ENCODE data around the gene TUSC2. TPM values are rescaled to one million over a fixed set of nuclear protein-coding genes. Genes with fewer than 3 reads are reported as not detected.

TUSC2 gene
- total RNA-seq, 4 donors from 2014 or later: 12.8 to 21.7 (median 17.4) TPM

- peak overlapping the region; percentile 97 for H3K4me3 ChIP-seq
- peak overlapping the region; percentile 93 for H3K27ac ChIP-seq
- H3K36me3 ChIP-seq: peaks cover 32% of the 10 kb centered on the region
- no peaks in the 10 kb centered on the region for H3K27me3 ChIP-seq
- H3K4me1 ChIP-seq: peaks cover 48% of the 10 kb centered on the region
- no peak for DNase-seq (ENCODE audit: low spot score in 2 of 2)
- WGBS: 48% methylated on average over 10 of the region's 24 CpGs
- TF ChIP-seq EP300 (IDR thresholded peaks at IDR 0.05): no peak
- TF ChIP-seq CTCF (IDR thresholded peaks at IDR 0.05): no peak
- no peak for TF ChIP-seq POLR2AphosphoS5 (IDR thresholded peaks at IDR 0.05)
- TF ChIP-seq POLR2A (IDR thresholded peaks at IDR 0.05): no peak
- H3K9me3 ChIP-seq: no peaks in the 10 kb centered on the region
Observed at GRCh38 chr3:50358355-50358910, 30.4 kb upstream of the TUSC2 start.

GRCh38 chr3:50357481-50357880 lies 29.5 kb upstream of the TUSC2 start:
- peak overlapping the region; percentile 97 for H3K4me3 ChIP-seq
- peak overlapping the region; percentile 5 for H3K27ac ChIP-seq
- H3K9me3 ChIP-seq: no peaks in the 10 kb centered on the region
- WGBS: 60% methylated on average over 1 of the region's 1 CpG
- peaks cover 38% of the 10 kb centered on the region for H3K36me3 ChIP-seq
- peaks cover 56% of the 10 kb centered on the region for H3K4me1 ChIP-seq
- no peaks in the 10 kb centered on the region for H3K27me3 ChIP-seq
- TF ChIP-seq POLR2AphosphoS5 (IDR thresholded peaks at IDR 0.05) (no peak), CTCF (IDR thresholded peaks at IDR 0.05) (no peak), POLR2A (IDR thresholded peaks at IDR 0.05) (no peak), EP300 (IDR thresholded peaks at IDR 0.05) (no peak)
- DNase-seq (ENCODE audit: low spot score in 2 of 2): no peak

GRCh38 chr3:50356553-50356952 lies 28.5 kb upstream of the TUSC2 start:
- Histone ChIP-seq H3K27ac (peak overlapping the region; percentile 13), H3K4me1 (peaks cover 61% of the 10 kb centered on the region), H3K36me3 (peaks cover 38% of the 10 kb centered on the region), H3K27me3 (no peaks in the 10 kb centered on the region), H3K9me3 (no peaks in the 10 kb centered on the region), H3K4me3 (peak overlapping the region; percentile 97)
- WGBS: 46% methylated on average over 5 of the region's 5 CpGs
- TF ChIP-seq POLR2AphosphoS5 (IDR thresholded peaks at IDR 0.05) (no peak), CTCF (IDR thresholded peaks at IDR 0.05) (no peak), EP300 (IDR thresholded peaks at IDR 0.05) (no peak), POLR2A (IDR thresholded peaks at IDR 0.05) (no peak)
- DNase-seq (ENCODE audit: low spot score in 2 of 2): no peak

GRCh38 chr3:50355829-50356552 lies 28.0 kb upstream of the TUSC2 start:
- H3K9me3 ChIP-seq: no peaks in the 10 kb centered on the region
- H3K27me3 ChIP-seq: no peaks in the 10 kb centered on the region
- no peak overlapping the region for H3K27ac ChIP-seq
- no peak for DNase-seq (ENCODE audit: low spot score in 2 of 2)
- peaks cover 38% of the 10 kb centered on the region for H3K36me3 ChIP-seq
- no peak for TF ChIP-seq CTCF (IDR thresholded peaks at IDR 0.05)
- no peak for TF ChIP-seq POLR2AphosphoS5 (IDR thresholded peaks at IDR 0.05)
- no peak for TF ChIP-seq EP300 (IDR thresholded peaks at IDR 0.05)
- no peak for TF ChIP-seq POLR2A (IDR thresholded peaks at IDR 0.05)
- peaks cover 67% of the 10 kb centered on the region for H3K4me1 ChIP-seq
- peak overlapping the region; percentile 97 for H3K4me3 ChIP-seq
- 50% methylated on average over 5 of the region's 5 CpGs for WGBS

GRCh38 chr3:50354850-50355249 lies 26.8 kb upstream of the TUSC2 start:
- TF ChIP-seq CTCF (IDR thresholded peaks at IDR 0.05) (no peak), EP300 (IDR thresholded peaks at IDR 0.05) (no peak), POLR2A (IDR thresholded peaks at IDR 0.05) (no peak), POLR2AphosphoS5 (IDR thresholded peaks at IDR 0.05) (no peak)
- no peaks in the 10 kb centered on the region for H3K27me3 ChIP-seq
- peaks cover 75% of the 10 kb centered on the region for H3K4me1 ChIP-seq
- H3K27ac ChIP-seq: no peak overlapping the region
- no CpG with 5 or more reads among the region's 7 CpGs for WGBS
- no peak for DNase-seq (ENCODE audit: low spot score in 2 of 2)
- H3K4me3 ChIP-seq: no peak overlapping the region
- H3K36me3 ChIP-seq: peaks cover 38% of the 10 kb centered on the region
- no peaks in the 10 kb centered on the region for H3K9me3 ChIP-seq
